HG03558 (cell line): ENCODE results near the gene SLC22A4.

Experiments used
- ATAC-seq: cut with Tn5 transposase; IDR thresholded peaks from one replicate; pipeline ENCODE4 v1.9.1; 2021; ENCODE audit warnings: moderate number of reproducible peaks; ENCODE audit not compliant: unreplicated experiment; ENCODE audit errors: extremely low read depth

Gene SLC22A4

DNA sequence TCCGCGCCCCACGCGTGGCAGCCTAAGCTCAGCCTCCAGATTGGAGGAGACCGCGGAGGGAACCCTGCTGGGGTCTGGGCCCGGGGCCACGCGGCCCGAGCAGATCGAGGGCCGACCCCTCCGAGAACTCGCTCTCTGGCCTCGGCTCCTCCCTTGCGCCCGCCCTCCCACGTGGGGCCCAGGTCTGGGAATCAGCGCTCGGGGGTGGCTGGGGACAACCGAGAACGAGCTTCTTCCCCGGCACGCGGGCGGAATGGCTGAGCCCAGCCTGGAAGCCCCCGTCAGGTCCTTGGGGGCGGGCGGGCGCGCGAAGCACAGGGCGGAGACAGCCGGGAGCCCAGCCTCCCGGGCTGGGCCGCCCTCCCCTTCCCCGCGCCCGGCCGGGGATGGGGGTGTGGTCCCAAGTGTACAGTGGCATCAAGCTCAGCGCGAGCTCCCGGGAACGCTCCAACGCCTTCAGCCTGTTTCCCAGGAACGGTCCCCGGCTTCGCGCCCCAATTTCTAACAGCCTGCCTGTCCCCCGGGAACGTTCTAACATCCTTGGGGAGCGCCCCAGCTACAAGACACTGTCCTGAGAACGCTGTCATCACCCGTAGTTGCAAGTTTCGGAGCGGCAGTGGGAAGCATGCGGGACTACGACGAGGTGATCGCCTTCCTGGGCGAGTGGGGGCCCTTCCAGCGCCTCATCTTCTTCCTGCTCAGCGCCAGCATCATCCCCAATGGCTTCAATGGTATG, at the start of gene SLC22A4:
SLC22A4 (plus strand) TSS at position 403 of the 736 bp plus-strand sequence; CDS start at position 626, 223 bp downstream.
- ATAC-seq: peak; percentile 27

DNA sequence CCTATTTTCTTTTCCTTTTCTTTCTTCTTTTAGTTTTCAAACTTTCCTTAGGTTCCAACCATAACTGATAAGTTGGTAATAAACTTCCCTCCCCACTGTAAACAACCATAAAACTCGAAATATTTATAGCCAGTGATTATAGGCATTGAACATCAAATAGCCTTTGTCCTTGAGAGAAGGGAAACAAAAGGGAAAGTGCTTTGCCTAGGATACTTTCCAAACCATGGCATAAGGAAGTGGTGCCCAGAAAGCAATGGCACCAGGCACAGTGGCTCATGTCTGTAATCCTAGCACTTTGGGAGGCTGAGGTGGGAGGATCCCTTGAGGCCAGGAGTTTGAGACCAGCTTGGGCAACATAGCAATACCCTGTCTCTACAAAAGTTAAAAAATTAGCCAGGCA, 48.6 kb upstream of the SLC22A4 start:
- ATAC-seq: no peak

DNA sequence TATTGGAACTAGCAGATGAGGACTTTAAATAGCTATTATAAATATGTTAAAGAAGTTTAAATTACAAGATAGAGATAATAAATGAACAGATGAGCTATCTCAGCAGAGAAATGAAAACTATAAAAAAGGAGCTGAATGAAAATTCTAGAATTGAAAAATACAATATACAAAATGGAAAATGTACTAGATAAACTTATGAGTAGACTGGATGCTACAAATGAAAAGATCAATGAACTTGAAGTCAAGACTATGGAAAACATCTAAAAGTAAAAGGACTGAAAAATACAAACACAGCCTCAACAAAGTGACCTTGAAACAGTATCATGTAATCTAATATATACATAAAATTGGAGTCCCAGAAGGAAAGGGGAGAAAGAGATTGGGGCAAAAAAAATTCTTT, 47.4 kb upstream of the SLC22A4 start:
- no peak for ATAC-seq

DNA sequence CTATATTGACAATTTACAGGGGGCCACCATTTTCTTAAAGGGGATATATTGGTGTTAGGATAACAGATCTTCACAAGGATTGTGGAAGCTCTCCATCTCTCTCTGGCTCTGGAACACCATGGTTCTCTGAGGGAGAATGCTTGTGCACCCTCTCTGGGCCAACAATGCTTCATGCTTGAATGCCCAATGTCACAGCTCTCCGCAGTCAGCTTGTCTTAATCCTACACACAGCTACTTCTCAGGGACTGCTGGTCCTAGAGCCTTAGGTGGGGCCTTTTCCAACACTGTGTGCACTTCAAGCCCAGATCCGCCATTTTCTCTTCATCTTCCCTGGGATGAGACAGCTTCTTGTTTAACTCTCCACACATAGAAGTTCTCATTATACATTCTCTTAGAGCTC, 43.6 kb upstream of the SLC22A4 start:
- ATAC-seq: no peak

DNA sequence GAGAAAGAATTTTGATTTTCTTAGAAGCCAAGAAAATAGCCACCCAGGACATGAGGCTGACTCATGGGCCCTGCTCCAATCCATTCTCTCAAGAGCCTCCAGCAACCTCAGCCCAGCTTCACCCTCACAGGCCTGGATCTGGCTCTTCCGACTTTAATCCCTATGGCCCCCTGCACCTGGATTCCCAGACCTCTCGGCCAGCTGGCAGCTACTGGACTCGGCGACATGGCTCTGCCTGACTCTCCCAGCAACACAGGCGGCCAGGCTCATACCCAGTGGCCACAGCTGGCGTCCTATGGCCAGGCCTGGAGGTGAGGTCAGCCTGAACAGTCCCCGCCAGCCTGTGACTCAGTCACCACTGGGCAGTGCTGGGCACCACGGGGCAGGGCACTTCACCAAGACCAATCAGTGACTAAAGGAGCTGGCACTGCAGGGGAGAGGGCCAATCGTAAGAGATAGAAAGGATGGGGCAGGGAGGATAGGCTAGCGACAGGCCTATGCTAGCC, 42.9 kb upstream of the SLC22A4 start:
- ATAC-seq: no peak

DNA sequence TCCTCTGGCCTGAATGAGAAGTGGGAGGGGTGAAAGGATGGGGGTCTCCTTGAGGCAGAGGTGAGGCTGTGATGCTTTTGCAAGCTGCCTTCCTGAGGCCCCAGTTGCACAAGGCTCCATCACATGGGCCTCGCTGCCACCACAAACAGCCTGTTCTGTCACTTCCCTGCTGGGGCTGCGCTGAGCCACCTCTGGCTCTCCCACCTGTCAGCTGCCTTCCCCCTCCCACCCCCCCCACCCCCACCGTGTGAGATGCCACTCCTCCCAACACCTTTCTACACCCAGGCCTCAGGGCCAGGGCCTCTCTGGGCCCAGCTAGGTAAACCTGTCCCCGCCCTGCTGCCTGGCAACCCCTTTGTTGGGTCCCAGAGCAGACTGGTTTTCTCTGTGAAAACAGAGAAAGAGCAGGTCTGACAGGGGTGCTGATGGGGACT, 41.2 kb upstream of the SLC22A4 start:
- no peak for ATAC-seq

DNA sequence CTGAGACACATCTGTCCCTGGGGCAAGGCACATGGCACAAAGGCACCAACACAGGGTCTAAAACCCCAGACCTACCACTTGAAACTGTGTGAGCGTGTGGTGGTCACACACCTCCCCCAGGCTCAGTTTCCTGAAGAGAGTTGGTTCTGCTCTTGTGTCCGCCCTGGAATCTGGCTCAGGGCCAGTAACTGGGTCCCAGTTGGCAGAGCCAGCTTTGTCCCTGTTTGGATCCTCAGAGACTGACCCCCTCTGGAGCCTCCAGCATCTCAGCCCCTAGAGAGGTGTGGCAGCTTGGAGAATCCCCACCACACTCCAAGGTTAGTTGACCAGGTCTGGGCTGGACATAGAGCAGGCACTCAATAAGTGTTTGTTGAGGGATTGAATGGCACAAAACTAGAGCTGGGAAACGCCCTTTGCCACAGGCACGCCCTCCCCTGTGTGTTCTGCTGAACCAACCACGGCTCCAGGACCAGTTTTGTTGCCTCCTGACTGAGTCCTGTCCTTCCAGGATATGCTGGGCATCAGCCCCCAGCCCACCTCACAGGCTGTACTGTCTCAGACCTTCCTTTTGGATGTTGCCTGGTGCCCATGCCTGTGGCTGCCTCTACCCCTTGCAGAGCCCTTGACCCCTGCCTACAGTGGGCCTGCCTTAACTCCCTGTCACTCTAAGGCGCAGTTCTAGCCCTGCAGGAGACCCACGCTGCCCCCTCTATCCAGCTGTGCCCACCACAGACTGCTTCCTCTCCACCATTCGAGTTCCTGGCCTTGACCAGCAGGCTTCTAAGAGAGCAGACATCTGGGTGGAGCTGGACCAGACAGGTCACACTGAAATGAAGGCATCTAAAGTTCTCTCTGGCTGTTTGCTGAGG, 40.5 kb upstream of the SLC22A4 start:
- no peak for ATAC-seq

DNA sequence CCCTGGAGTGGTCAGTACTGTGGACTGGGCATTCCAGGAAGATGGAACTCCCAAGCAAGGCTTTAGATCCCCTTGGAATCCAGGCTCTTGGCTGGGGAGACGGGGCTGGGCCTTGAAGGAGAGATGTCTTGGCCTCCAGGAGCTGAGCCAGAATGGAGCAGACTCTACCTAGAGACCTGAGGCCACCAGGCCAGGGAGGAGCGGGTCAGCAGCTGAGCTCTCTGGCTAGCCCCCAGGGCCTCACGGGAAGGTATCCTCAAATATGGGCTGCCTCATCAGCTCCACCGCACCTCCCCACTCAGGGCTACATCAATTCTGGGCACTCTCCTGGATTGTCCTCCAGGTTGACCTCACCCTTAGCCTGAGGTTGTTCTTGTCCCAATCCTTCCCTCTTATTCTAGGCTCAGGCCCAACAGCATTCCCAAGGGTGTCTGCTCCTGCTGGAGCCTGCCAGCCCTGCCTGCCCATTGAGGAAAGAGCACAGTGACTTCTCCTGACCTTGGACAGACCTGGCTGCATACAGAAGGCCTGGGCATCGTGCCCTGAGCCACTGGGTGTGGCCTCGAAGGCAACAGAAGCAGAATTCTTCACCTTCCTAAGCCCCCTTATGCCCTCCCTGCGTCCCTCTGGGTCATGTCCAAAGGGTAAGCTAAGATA, 39.7 kb upstream of the SLC22A4 start:
- no peak for ATAC-seq

DNA sequence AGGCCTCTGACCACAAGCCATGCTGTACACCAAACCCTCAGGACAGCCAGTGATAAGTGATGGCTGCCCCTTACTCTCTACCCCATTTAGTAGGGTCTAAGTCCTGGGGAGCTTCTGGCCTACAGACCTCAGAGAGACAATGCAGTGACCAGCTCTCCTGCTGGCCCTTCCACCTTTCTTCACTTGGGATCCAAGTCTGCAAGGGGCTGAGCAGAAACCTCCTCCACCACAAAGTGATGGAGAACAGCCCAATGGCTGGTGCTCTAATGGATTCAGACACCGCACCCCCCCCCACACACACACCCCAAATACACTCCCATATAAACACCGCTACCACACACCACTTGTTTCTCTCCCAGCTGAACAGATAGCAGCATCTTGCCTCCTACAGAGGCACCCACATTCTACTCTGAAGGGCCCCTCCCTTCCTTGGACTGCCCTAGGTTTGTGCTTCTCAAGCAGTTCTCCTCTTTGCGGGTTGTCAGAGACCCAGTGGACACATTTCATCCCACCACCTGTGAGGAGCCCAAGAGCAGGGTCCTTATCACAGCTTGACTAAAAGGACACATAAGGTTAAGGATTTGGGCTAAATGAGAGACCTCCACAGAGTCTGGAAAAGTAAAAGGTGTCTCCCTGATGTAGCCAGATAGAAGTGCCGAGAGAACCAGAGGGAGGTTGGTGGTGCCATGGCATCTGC, 38.0 kb upstream of the SLC22A4 start:
- no peak for ATAC-seq

DNA sequence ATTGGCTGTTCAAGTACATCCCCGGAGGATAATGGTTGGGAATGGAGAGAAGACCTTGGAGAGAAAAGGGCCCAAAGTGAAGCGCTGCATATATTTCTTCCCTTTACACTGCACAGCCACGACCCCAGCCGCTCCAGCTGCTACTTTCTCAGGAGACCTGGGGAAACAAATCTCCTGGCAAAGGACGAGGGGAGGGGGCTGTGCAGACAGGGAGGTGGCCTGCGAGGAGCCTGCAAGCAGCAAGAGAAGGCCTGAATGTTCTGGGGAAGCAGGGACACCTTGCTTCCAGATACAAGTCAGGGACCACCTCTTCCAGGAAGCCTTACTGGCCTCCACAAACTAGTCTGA, 37.4 kb upstream of the SLC22A4 start:
- ATAC-seq: no peak

DNA sequence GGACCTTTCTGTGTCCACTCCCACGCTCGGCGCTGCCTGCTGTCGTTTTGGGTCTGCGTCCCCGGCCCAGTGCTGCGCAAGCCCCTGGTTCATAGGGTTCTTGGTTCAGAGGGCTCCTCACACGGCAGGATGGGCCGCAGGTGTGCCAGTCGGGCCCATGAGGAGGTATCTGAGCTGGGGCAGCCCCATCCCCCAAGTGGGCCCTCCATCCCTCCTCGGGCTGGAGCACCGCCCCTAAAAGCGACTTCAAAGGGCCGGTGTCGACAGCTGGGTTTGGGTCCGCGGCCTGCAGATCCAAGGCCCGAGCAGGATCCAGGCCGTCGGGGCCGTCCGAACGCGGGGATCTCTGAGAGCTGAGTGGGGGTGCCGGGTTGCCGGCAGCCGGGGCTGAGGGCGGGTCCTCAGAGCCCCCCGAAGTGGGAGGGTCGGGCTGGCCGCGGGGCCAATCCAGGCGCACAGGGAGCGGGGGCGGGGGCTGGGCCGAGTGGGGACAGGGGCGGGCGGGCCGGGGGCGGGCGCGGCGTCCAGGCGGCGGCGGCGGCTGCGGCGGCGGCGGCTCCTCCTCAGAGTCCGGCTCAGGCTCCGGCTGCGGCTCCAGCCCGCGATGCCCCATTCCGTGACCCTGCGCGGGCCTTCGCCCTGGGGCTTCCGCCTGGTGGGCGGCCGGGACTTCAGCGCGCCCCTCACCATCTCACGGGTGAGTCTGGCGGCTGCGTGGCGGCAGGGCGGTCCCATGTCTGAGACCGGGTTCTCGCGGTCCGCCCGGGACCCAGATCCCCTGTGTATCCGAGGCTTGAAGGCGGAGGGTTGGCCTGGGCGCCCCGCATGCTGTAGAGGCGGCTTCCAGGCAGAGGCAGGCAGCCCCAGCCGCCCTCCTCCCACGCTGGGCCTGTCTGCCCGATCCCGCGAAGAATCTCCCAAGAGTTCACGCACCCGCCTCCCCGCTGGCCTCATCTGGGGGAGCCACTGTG, 36.8 kb upstream of the SLC22A4 start, which contains the start of gene PDLIM4:
PDLIM4 (plus strand) TSS at position 566 of the 971 bp plus-strand sequence; CDS start at position 605, 39 bp downstream.
- ATAC-seq: no peak

DNA sequence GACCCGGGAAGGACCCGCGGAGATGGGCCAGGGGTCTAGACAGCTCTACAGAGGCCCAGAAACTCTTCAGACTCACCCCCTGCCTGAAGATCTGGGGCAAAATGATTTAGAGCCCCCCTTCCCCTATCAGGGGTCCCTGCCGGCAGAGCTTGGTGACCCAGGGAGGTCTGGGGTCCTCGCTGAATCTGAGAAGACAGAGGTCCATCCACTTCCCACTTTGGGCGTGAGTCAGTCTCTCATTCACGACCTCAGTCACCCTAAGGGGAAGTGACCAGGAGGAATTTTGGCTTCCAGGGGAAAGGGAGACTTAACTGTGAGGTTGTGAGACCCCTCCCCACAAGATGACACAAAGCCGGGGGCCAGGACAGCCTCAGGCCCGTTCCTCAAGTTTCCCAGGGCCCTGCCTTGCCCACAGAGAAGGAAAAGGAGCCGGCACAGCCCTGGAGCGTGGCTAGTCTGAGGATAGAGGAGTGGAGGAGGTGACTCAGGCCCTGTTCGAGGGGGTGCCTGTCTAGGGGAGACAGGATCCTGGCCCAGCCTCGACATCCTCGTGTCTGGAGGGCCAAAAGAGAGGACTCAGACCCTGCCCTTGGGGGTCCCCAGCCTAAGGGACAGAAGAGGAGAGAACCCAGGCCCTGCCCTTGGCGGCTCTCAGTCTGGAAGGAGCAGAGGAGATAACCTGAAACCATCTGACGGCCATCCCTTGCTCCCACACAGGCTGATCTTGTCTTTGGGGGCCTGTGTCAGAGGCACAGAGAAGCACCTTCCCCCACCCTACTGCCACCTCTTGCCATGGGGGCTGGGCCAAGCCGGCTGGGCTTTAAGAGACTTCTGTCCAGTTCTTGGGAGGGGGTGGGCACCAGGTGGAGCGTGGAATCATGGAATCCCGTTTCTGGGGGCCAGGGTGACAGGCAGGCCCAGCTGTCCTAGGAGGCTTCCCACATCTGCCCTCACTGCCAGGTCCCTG, 35.8 kb upstream of the SLC22A4 start:
- no peak for ATAC-seq

DNA sequence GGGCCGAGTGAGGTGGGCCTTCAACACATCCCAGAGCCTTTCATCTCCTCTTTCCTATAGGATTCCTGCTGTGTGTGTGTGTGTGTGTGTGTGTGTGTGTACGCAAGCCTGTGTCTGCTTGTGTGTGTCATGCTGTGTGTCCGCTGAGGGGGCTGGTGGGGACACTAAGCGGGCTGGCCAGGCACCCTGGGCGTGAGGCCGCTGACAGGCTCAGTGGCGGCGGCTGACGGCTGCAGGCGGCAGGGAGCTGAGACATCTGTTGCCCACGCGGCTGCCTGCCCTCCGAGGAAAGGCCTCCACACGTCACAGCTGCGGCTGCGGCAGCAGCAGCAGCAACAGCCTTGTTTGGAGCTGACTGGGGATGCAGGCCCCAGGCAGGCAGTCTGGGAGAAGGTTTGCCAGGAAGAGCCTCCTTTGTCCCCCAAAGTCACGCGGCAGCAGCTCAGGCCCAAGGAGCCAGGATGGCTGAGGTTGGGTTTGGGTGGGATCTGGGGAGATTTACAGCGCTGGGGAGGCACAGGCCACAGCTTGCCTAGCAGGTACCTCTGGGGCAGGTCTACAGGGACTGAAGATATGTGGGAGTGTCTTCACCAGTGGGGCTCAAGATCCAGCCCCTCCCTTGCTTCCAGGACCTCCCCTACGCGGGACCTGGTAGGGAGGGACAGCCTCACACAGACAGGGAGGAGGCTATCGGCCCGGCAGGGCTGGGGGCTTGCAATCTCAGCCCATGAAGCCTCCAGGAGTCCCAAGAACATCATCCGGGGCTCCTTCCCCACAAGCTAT, 34.9 kb upstream of the SLC22A4 start:
- no peak for ATAC-seq

DNA sequence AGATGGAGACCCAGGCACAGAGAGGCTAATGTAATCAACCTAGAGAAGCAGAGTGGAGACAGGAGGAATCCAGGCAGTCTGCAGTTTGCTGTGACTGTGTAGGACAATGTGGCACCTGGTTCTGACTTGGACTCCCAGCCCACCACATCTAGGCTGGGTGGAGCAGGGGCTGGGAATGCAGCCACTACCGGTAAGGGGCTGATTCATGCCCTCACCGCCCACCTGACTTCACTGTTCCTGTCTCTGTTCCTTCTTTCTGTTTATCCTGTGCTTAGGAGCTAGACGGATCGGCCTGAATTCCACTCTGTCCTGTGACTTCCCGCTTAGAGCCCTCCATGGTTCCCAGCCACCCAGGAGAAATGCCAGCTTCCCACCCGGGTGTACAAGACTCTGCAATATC, 34.1 kb upstream of the SLC22A4 start:
- ATAC-seq: no peak

DNA sequence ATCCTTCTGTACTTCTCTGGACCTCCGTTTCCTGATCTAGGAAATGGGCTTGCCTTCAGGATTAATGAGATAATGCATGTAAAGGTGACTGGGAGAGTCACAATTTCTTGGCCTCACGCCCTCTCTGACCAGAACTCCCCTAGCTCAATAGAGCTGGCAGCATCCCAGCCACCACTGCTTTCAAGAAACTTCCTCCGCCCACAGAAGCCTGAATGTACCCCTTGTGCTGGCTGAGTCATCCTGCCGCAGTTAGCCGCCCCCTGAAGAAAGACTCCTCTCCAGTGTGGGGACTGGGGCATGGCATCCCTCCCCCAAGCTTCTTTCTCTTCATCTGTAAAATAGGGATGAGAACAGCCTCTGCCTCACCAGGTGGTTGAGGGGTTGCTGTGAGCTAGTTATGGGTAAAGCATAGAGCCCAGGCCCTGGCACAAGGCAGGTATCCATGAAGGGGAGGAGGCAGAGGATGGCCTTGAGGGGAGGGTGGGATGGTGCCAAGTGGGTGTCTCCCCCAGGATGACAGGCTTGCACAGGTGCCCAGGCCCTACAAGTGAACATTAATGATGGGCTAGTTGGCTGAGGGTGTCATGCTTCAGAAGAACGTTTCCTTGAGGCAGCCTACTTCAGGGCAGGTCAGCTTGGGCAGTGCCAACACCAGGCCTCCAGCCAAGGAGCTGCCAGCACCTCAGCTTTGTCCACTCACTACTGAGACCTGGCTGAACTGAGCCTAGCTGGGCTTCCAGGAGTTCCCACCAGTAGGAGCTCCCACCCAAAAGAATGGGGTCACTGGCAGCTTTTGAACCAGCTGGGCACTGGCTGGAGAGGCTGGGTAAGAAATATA, 33.3 kb upstream of the SLC22A4 start:
- no peak for ATAC-seq
